Measurements from ENCODE around the gene SPTY2D1.

DNA sequence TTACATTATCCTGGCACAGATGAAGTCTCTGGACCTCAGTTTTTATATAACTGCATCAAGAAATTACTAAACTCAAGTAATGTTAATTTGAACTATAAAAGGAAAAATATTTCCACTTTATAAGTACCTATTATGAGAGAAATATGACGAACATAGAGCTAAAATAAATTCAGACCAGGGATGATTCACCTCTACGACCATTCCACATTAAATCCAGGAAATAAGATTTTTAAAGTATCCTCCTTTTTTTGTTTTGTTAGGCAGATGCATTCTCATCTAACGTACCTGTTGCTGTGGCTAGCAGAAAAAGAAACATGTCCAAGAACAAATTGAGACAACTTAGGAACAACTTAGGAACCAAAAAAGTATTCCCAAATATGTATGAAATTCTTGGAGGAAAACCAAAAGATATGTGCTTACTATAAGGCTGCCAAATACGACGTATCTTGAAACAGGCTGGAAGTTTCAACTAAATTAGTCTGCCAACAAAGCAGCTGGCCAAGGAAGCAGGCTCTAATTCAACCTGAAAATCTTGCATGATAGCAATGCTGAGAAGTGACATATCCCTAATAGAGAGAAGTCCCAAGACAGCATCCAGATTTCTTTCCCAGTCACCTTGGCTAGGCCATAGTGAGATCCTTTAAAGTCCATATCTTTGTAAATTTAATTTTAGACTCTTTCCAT is 15.7 kb downstream of the SPTY2D1 start:
- TF ChIP-seq, protein P1, sequence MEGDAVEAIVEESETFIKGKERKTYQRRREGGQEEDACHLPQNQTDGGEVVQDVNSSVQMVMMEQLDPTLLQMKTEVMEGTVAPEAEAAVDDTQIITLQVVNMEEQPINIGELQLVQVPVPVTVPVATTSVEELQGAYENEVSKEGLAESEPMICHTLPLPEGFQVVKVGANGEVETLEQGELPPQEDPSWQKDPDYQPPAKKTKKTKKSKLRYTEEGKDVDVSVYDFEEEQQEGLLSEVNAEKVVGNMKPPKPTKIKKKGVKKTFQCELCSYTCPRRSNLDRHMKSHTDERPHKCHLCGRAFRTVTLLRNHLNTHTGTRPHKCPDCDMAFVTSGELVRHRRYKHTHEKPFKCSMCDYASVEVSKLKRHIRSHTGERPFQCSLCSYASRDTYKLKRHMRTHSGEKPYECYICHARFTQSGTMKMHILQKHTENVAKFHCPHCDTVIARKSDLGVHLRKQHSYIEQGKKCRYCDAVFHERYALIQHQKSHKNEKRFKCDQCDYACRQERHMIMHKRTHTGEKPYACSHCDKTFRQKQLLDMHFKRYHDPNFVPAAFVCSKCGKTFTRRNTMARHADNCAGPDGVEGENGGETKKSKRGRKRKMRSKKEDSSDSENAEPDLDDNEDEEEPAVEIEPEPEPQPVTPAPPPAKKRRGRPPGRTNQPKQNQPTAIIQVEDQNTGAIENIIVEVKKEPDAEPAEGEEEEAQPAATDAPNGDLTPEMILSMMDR (conservative IDR thresholded peaks at IDR 0.05), result no peak
- TF ChIP-seq ZFX (IDR thresholded peaks at IDR 0.05), result no peak

Data from C4-2B (cell line).